Duodenal mucosa (tissue), 2 donors: ENCODE measurements around the gene ATP2B2.

Experiments used
- H3K27ac ChIP-seq: one replicate; pipeline ENCODE4 v1.7.0; 2013; ENCODE audit warnings: low read depth, low read length
- H3K27me3 ChIP-seq, 2 donors: one replicate each; pipeline ENCODE4 v1.7.0; 2013; ENCODE audit warnings: low read length in 2 of 2, control low read depth in 1 of 2; ENCODE audit not compliant: insufficient read depth in 2 of 2, control insufficient read depth in 1 of 2
- H3K36me3 ChIP-seq, 2 donors: one replicate each; pipeline ENCODE4 v1.7.0; 2013; ENCODE audit warnings: low read length in 2 of 2, control low read depth in 1 of 2; ENCODE audit not compliant: insufficient read depth in 2 of 2, control insufficient read depth in 1 of 2
- H3K4me1 ChIP-seq, 2 donors: one replicate each; pipeline ENCODE4 v1.7.0; 2013; ENCODE audit warnings: low read length in 2 of 2, control low read depth in 1 of 2; ENCODE audit not compliant: insufficient read depth in 2 of 2, control insufficient read depth in 1 of 2
- H3K4me3 ChIP-seq, 2 donors: one replicate each; pipeline ENCODE4 v1.7.0; 2013; ENCODE audit warnings: low read length in 2 of 2, low read depth in 1 of 2
- H3K9ac ChIP-seq, 2 donors: one replicate each; pipeline ENCODE4 v1.7.0; 2013; ENCODE audit warnings: low read length in 2 of 2, low read depth in 1 of 2
- H3K9me3 ChIP-seq, 2 donors: one replicate each; pipeline ENCODE4 v1.7.0; 2013; ENCODE audit warnings: low read length in 2 of 2, control low read depth in 1 of 2; ENCODE audit not compliant: control insufficient read depth in 1 of 2

ATP2B2 gene

DNA sequence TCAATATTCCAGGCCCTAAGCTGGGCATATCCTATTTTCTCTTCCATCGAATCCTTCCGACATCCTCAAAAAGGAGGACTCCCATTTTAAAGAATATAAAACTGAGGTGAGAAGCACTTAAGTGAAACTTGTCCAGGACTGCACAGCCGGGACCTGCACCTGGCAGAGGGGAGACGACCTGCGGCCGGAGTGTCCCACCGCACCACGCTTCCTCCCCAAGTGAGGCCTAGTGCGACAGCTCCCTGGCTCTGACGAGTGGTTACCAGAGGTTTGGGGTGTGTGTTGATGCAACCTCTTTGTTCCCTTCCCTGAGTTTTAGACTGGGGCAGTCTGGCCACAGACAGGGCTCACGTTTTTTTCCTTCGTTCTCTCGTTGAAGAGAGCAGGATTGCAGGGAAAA is 24.9 kb upstream of the ATP2B2 start:
- H3K9me3 ChIP-seq, result no peaks in the 10 kb centered on the region
- no peaks in the 10 kb centered on the region for H3K36me3 ChIP-seq

DNA sequence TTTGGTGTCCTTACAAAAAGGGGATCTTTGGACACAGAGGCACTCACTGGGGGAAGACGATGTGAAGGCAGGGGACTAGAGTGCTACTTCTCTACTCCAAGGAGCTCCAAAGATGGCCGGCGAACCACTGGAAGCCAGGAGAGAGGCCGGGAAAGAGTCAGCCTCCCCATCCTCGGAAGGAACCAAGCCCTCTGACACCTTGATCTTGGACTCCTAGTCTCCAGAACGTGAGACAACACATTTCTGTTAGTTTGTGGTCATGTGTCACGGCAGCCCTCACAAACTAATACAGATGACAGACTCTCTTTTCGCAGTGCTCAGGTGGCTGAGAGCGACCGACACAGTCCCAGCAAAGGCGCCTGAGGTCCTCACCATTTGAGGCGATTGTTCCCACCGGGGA is 24.4 kb upstream of the ATP2B2 start:
- Histone ChIP-seq H3K4me3 (no peak overlapping the region), H3K9ac (no peak overlapping the region), H3K27me3 (no peaks in the 10 kb centered on the region), H3K36me3 (no peaks in the 10 kb centered on the region), H3K27ac (no peak overlapping the region), H3K4me1 (no peaks in the 10 kb centered on the region), H3K9me3 (no peaks in the 10 kb centered on the region)

More for the DNA sequence above, 24.9 kb upstream of the ATP2B2 start:
- Histone ChIP-seq H3K27me3 (no peaks in the 10 kb centered on the region), H3K4me1 (no peaks in the 10 kb centered on the region), H3K4me3 (no peak overlapping the region), H3K27ac (no peak overlapping the region), H3K9ac (no peak overlapping the region)

DNA sequence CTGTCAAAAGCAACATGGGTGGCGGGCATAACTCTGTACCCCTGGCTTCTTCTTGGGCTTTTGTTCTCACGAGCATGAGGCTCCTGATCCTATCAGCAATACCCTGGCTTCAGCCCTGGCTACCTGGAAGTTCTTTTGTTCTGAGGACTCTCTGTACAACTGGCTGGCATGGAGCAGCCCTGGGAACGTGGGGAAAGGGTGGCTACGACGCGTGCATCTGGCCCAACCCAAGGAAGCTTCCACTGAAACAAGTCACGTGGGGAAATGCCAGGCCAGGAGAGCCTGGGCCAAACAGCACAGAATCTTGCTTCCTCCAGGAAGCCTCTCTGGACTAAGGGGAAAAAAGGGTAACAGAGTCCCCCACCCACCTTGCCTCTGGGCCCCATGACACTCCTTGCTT is 22.7 kb upstream of the ATP2B2 start:
- no peaks in the 10 kb centered on the region for H3K9me3 ChIP-seq
- H3K4me3 ChIP-seq, result no peak overlapping the region
- H3K4me1 ChIP-seq, result no peaks in the 10 kb centered on the region
- H3K27me3 ChIP-seq, result no peaks in the 10 kb centered on the region
- H3K9ac ChIP-seq, result no peak overlapping the region
- H3K27ac ChIP-seq, result no peak overlapping the region
- no peaks in the 10 kb centered on the region for H3K36me3 ChIP-seq

DNA sequence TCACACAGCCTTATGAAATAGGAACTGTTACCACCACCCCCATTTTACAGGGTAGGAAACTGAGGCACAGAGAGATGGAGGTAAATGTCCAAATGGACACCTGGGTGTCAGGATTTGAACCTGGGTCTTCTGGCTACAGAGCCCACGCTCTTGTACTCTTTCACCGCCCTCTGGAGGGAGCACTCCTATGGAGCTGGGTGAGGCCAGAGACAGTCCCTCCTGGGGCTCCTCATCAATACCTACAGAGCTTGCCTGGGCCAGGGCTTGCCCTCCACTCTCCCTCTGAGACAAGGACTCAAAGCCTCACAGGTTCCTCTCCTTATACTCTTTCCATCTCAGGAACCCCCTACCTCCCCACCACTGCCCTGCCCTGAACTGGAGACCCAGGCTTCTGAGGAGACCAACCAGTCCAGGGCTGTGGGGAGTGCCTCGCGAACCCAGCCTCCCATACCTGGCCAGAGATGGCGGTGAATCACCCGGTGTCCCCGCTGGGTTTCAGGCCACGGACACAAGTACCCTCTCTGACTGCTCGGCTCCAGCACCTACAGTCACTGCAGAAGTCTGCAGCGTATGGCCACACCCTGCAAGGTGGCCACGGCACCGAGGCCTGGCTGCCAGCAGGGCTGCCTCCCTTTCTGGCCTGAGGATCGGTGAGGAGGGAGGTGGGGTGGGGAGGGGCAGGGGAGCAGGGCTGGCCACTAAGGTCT is 22.1 kb upstream of the ATP2B2 start:
- no peaks in the 10 kb centered on the region for H3K27me3 ChIP-seq
- no peaks in the 10 kb centered on the region for H3K36me3 ChIP-seq
- H3K9me3 ChIP-seq, result no peaks in the 10 kb centered on the region
- H3K4me3 ChIP-seq, result no peak overlapping the region
- no peak overlapping the region for H3K9ac ChIP-seq
- no peak overlapping the region for H3K27ac ChIP-seq
- no peaks in the 10 kb centered on the region for H3K4me1 ChIP-seq

DNA sequence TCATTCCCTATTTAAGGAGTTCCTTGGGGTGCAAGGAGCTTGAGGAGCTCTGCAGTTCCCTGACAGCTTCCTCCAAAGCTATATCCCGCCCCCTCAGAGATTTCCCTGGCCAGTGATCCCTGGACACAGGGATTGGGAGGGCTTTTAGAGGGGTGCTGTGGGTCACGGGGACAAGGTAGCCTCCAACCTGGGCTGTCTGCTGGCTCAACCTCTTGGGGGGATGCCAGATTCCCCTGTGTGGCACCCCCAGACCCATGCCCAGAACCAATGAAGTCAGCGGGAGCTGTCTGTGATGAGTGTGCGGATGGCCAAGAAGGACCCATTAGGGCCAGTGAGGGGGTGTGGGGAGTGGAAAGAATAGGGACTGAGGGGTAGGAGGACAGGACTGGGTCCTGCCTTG is 21.0 kb upstream of the ATP2B2 start:
- no peak overlapping the region for H3K4me3 ChIP-seq
- no peak overlapping the region for H3K27ac ChIP-seq
- H3K27me3 ChIP-seq, result peaks cover 0 to 6% of the 10 kb centered on the region in 2 donors
- H3K36me3 ChIP-seq, result no peaks in the 10 kb centered on the region
- H3K9me3 ChIP-seq, result no peaks in the 10 kb centered on the region
- no peak overlapping the region for H3K9ac ChIP-seq
- H3K4me1 ChIP-seq, result no peaks in the 10 kb centered on the region

DNA sequence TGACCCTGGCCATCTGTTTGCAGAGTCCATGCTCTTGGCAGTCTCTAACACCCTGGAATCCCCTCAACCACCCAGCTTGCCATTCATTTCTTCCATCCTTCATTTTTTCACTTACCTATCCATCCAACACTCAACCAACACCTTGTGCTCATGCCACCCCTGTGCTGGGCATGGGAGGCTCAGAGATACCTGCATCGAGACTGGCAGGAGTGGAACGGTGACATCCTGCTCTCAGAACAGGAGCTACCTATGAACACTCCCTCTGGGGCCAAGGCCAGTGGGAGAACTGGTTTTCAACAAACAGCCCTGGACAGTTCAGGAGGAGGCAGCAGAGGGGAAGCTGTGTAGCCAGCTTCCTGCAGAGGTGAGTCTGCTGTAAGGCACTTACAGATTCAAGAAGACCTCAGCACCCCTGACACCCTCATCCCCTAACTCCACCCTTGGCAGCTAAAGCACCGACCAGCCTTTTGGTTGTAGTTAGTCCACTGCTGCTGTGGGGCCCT is 19.5 kb upstream of the ATP2B2 start:
- no peak overlapping the region for H3K27ac ChIP-seq
- H3K36me3 ChIP-seq, result no peaks in the 10 kb centered on the region
- H3K9ac ChIP-seq, result no peak overlapping the region
- H3K4me3 ChIP-seq, result no peak overlapping the region
- no peaks in the 10 kb centered on the region for H3K4me1 ChIP-seq
- no peaks in the 10 kb centered on the region for H3K9me3 ChIP-seq
- peaks cover 0 to 6% of the 10 kb centered on the region in 2 donors for H3K27me3 ChIP-seq

DNA sequence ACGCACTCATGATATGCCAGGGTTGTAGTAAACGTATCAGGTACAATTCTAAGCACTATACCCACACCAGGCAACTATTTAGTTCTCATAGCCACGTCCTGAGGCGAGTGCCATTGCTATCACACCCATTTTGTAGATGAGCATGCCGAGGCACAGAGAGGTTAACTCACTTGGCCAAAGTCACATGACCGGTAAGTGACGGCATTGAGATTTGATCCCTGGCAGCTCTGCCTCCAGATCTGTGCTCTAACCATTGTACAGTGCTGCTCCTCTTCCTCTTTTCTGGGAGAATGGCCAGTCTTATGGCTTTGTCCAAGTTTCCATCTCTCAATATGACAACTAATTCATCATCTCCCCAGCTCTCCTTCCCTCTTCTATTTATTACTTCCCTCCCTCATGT is 18.9 kb upstream of the ATP2B2 start:
- Histone ChIP-seq H3K27ac (no peak overlapping the region), H3K9ac (no peak overlapping the region), H3K4me1 (no peaks in the 10 kb centered on the region), H3K36me3 (no peaks in the 10 kb centered on the region), H3K27me3 (peaks cover 0 to 6% of the 10 kb centered on the region in 2 donors), H3K4me3 (no peak overlapping the region), H3K9me3 (no peaks in the 10 kb centered on the region)

DNA sequence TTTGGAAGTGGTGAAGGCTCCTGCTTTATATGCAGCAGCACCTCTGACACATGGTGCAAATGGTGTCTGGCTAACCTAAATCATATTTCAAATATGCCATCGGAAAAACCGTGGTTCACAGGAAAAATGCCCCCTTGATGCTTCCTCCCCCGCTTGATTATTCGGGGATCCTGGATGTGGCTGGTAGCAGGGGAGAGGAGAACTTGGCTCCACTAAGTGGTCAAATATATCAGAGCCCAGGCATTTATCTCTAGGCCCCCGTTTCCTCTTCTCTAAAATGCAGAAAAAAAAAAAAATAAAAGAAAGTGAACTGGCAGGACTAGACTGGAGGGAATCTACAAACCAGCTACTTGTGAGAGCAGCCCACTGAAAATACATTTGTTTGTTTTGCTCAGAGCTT is 18.2 kb upstream of the ATP2B2 start:
- H3K4me3 ChIP-seq, result no peak overlapping the region

DNA sequence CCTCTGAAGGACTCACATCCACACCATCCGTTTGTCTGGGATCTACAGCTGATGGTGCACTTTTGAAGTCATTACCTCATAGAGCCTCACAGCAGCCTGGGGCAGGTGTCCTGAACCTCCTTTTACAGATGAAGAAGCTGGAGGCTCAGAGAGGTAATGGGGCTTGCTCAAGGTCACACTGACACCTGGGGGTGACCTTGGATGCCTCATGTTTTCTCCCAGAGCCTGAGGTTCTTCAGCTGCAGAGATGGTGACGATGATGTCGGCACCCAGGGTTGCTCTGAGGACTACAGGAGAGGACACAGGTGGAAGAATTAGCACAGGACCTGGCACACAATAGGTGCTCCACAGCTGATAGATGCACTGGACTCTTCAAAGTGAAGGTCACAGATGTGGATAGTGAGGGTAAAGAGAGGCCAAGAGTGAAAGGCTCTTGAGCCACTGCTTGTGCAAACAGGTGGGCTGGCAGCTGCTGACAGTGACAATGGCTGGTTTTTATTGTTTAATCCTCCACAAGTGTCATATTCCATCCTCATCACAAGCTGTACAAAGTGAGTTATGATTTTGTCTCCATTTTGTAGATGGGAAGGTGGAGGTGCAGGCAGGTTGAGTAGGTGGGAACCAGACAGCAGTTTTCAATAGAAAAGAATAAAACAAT is 17.4 kb upstream of the ATP2B2 start:
- Histone ChIP-seq H3K4me1 (no peaks in the 10 kb centered on the region), H3K27me3 (peaks cover 0 to 6% of the 10 kb centered on the region in 2 donors), H3K27ac (no peak overlapping the region), H3K4me3 (no peak overlapping the region), H3K9me3 (no peaks in the 10 kb centered on the region), H3K36me3 (no peaks in the 10 kb centered on the region), H3K9ac (no peak overlapping the region)

More for the DNA sequence above, 18.2 kb upstream of the ATP2B2 start:
- H3K27ac ChIP-seq, result no peak overlapping the region
- H3K9ac ChIP-seq, result no peak overlapping the region
- H3K9me3 ChIP-seq, result no peaks in the 10 kb centered on the region
- no peaks in the 10 kb centered on the region for H3K36me3 ChIP-seq
- no peaks in the 10 kb centered on the region for H3K4me1 ChIP-seq
- H3K27me3 ChIP-seq, result peaks cover 0 to 6% of the 10 kb centered on the region in 2 donors

DNA sequence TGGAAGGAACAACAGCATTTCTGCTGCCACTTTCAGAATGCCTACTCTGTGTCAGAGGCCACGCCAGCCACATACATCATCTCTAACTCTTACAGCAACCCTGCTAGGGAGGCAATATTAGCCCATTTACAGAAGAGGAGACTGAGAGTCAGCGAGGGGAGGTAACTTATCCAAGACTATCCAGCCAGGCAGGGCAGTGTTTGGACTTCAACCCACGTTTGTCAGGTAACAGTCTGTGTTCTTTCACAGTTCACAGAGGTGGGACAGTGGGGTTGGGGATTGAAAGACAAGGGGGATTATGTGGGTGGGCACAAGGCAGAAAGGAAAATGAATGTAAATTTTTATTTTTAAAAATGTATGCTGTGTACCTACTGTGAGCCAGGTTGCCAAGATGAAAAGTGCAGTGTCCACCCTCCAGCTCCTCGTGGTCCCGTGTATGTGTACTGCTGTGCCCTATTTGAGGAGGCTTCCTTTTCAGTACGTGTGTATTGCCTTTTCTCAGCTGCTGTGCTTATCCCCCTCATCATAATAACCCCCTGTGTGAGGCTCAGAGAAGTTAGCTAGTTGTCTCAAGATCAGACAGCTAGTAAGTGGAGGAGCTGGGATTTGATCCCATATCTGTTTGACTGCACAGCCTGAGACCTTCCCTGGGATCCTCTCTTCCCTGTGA is 16.5 kb upstream of the ATP2B2 start:
- Histone ChIP-seq H3K4me3 (no peak overlapping the region), H3K4me1 (no peaks in the 10 kb centered on the region), H3K9me3 (no peaks in the 10 kb centered on the region), H3K27ac (no peak overlapping the region), H3K36me3 (no peaks in the 10 kb centered on the region), H3K27me3 (peaks cover 0 to 6% of the 10 kb centered on the region in 2 donors), H3K9ac (no peak overlapping the region)
